Testis (tissue), 2 donors: ENCODE measurements around the gene JMJD6.

Experiments used
- CTCF ChIP-seq, 3 experiments: fragments of 450-650 bp in 2 of 3; fragments of 200-600 bp in 1 of 3; sonication (generic) in 1 of 3; IDR thresholded peaks; one replicate each; pipeline ENCODE4 v1.5.1; 2016 to 2019; ENCODE audit warnings: antibody characterized with exemption in 3 of 3, mild to moderate bottlenecking in 2 of 3, moderate library complexity in 1 of 3
- POLR2A ChIP-seq: fragments of 450-650 bp; IDR thresholded peaks from one replicate; pipeline ENCODE4 v1.6.1; 2017; ENCODE audit warnings: antibody characterized with exemption, mild to moderate bottlenecking, moderate library complexity

- no peak for TF ChIP-seq CTCF (IDR thresholded peaks at IDR 0.05)
- no peak for TF ChIP-seq POLR2A
These were observed 4.9 kb downstream of the JMJD6 start for GRCh38 chr17:76721463-76721862.
